COR-L47 (cell line): ENCODE results near the gene CROCC2.

Experiments
- DNase-seq: peaks from one replicate; lab custom pipeline; 2025; lab: John Stamatoyannopoulos, UW

The CROCC2 gene

GRCh38 chr2:241015439-241015838 lies 109.3 kb downstream of the CROCC2 start:
- DNase-seq = no peak

- DNase-seq = no peak
Measured at GRCh38 chr2:241017228-241017940, 111.2 kb downstream of the CROCC2 start.

- DNase-seq = no peak
Measured at GRCh38 chr2:241018051-241018891, 112.1 kb downstream of the CROCC2 start.

DNA sequence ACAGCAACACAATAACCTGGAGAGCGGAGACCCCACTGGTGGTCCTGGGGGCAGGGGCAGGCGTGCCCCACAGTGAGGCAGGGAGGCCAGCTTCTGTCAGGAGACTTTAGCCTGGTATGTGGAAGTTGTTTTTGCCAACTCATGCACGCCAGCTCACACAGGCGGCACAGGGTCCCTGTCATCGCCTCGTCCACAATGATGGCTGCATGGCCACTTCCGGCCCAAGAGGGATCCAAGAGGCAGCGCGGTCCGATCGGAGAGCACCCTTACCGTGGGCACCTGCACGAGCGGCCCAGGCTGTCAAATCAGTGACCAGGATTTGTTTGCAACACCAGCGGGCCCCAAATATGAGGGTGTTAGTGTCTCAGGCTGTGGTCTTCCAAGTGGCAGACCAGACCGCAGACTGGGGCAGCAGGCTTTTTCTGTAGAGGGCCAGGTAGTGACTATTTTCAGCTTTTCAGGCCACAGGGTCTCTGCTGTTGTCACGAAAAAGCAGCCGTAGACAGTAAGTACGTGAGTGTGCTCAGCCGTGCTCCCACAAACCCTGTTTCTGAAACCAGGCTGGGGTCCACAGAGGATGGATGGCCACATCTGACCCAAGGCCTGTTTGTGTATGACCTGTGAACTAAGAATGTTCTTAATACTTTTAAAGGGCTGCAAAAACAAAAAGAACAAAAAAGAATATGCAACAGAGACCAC lies 113.5 kb downstream of the CROCC2 start:
- DNase-seq = no peak

- DNase-seq = no peak
Measured at GRCh38 chr2:241020201-241020600, 114.1 kb downstream of the CROCC2 start.

DNA sequence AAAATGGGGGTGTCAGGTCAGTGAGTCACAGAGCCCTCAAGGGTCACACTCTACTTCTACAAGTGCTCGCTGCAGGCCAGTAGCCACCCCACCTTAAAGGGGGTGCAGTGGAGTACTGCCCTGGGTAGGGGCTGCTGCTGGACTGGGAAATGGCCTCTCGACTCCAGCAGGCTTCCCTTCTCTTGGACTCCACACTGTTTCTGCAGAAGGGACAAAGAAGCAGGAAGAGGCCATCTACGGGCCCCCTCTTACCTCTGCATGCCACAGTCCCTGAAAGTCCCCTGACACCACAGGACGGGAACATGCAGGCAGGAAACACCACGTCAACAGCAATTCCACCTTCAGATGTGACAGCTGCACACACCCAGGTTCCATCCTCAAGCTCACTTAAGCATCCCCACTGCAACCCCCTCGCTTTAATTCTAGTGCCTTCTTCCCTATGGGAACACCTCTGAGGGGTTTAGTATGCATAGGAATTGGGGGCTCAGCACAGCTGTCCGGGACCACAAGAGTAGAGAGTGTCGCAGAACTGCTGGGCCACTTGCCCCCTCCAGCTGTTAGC lies 114.6 kb downstream of the CROCC2 start:
- DNase-seq = no peak

GRCh38 chr2:241025639-241026038 lies 119.5 kb downstream of the CROCC2 start:
- no peak for DNase-seq

- DNase-seq = no peak
Measured at GRCh38 chr2:241029599-241030332, 123.6 kb downstream of the CROCC2 start.

- no peak for DNase-seq
Measured at GRCh38 chr2:241030333-241030680, 124.2 kb downstream of the CROCC2 start.

DNA sequence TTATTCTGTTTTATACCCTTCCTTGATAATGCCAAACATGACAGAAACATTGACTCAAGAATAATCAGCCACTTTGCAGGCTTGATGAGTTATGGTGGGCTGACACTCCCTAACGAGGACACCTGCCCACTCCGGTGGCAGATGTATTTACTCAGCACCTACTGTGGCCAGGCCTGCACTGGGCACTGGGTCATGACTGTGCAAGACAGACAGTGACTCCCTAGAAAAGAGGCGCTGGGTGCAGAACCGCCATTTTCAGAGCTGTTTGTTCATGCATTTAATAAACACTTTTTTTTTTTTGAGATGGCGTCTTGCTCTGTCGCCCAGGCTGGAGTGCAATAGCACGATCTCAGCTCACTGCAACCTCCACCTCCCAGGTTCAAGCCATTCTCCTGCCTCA lies 124.7 kb downstream of the CROCC2 start:
- DNase-seq = no peak

DNA sequence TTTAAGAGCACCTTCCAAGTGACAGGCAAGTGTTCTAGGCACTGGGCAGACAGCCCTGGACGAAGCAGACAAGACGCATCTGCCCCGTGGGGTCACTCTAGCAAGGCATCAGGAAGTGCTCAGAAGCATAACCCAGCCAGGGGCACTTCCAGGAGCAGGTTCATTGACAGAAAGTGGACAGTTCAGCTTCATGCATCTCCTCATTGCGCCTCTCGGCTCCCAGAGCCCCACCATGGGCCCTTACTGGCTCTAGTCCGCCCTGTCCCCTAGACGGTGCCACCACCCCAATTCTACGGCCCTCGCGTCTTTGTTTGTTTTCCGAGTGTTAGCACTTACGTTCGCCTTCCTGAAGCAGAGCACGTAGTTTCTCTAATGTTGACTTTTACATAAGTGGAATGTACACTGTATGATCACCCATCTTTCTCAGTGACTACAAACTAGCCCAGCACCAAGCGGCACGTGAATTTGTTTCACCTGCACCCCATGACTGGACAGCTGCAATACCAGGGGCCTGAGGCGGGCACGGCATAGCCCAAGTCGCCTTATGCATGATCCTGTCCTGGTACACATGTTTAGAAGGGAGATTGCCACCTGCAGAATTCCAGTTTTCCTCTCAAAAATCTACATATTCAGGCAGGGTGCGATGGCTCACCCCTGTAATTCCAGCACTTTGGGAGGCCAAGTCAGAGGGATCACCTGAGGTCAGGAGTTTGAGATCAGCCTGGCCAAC lies 125.5 kb downstream of the CROCC2 start:
- DNase-seq = no peak

GRCh38 chr2:241033336-241033987 lies 127.3 kb downstream of the CROCC2 start:
- DNase-seq = no peak

DNA sequence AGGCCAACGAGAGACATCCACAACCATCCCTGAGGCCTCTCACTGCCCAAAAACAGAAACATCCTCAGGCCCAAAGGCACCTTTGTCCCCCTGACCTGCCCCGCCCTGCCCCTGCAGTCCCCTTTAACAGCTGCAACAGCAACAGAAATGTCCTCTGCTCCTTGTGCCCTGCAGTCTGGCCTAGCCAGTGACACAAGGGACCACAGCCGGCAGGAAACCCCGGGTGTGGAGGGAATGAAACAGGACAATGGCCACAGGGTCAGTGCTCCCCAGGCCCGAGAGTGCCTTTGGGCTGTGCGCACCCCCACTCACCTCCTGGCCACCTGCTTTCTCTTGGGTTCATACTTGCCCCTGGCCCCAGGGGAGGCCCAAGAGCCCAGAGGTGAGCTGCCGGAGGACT lies 127.9 kb downstream of the CROCC2 start:
- no peak for DNase-seq

GRCh38 chr2:241034490-241035141 lies 128.5 kb downstream of the CROCC2 start:
- no peak for DNase-seq

- no peak for DNase-seq
Measured at GRCh38 chr2:241035142-241035817, 129.1 kb downstream of the CROCC2 start.

DNA sequence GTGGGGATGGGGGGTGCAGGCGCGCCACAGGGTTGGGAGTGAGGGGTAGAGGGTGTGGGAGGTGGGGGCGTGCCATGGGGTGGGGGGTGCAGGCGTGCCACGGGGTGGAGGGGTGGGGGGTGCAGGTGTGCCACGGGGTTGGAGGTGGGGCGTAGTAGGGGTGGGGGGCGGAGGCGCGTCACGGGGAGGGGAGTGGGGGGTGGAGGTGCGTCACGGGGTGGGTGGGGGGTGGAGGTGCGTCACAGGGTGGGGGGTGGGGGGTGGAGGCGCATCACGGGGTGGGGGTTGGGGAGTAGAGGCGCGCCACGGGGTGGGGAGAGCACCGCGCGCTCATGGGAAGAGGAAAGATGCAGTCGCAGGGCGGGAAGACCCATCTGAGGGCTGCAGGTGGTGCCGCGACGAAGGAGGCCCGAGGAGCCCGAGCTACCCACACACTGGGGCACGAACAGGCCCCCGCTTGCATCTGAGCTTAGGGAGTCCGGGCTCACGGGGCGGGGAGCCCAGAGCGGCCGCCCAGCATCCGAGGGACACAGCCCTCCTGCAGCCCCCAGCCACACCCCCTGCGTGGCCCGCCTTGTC lies 129.8 kb downstream of the CROCC2 start:
- no peak for DNase-seq

DNA sequence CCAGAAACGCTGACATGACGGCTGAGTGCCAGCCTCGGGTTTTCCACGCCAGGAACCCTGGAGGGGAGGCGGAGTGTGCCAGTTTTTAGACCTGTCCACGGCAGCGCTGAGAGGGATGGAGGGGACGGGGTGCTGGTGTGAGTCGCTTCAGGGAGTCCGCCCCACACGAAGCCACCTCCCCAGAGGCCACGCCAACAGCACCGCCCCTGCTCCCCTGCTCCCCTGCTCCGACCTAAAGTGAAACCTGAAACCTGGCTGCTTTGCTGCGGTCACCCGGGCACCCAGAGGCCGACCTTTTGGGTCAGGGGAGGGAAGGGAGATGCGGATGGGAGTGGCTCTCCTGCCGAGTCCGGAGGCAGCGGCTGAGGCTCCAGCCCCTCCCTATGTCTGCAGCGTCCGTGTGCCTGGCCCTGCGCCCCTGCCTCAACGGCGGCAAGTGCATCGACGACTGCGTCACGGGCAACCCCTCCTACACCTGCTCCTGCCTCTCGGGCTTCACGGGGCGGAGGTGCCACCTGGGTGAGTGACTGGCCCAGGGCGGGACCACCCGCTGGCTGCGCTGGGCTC lies 130.3 kb downstream of the CROCC2 start:
- DNase-seq = no peak

DNA sequence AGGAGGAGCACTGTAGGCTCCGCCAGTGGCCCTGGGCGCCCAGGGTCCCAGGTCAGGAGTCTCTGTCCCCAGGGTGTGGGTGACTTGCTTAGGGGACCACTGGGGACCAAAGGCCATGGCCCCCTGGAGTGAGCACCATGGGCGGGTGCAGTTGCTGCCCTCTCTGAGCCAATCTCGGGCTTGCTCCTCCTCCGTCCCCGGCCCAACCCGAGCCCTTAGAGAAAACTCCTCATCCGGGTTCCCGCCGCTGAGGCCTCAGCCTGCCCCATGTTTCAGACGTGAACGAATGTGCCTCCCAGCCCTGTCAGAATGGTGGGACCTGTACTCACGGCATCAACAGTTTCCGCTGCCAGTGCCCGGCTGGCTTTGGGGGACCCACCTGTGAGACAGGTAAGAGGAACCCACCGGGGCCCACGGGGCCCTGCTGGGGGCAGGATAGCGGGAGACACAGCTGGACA lies 130.9 kb downstream of the CROCC2 start:
- DNase-seq = no peak

DNA sequence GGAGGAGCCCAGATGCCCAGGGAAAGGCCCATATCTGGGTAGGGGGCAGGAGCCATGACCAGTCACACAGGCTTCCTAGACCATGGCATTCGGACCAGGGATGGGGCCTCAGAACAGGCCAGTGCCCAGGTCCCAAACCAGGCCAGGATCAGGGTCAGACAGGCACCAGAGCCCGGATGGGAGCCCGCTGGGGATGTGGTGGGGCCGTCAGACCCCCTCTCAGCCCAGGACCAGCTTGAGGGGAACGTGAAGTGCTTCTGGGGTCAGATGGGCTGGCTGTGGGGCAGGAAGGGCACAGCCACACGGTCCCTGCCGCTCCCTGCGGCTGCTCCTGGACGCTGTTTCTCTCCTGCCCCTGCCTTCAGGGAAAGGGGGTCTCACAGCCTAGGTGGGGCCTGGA lies 131.4 kb downstream of the CROCC2 start:
- DNase-seq = no peak
